Mesothelial cell of epicardium (in vitro differentiated cells): ENCODE data around the gene MAGI2. TPM values are rescaled to one million over a fixed set of nuclear protein-coding genes. Genes with fewer than 3 reads are reported as not detected.

Experiments
- DNase-seq, 2 experiments: peaks; one replicate each; pipeline ENCODE4 v3.0.0; 2021; ENCODE audit warnings: low spot score in 2 of 2; ENCODE audit not compliant: unreplicated experiment in 2 of 2
- H3K27ac Mint-ChIP-seq: 2 replicates; pipeline ENCODE4 v1.8.0; 2021; ENCODE audit warnings: mixed read lengths
- H3K27me3 Mint-ChIP-seq: 2 replicates; pipeline ENCODE4 v1.8.0; 2021; ENCODE audit warnings: low read depth, mixed read lengths
- H3K36me3 Mint-ChIP-seq: 2 replicates; pipeline ENCODE4 v1.8.0; 2021; ENCODE audit warnings: mixed read lengths
- H3K4me1 Mint-ChIP-seq: 2 replicates; pipeline ENCODE4 v1.8.0; 2021; ENCODE audit warnings: mixed read lengths
- H3K4me3 Mint-ChIP-seq: 2 replicates; pipeline ENCODE4 v1.8.0; 2021; ENCODE audit warnings: mild to moderate bottlenecking, moderate library complexity, mixed read lengths
- H3K9me3 Mint-ChIP-seq: 2 replicates; pipeline ENCODE4 v1.8.0; 2021; ENCODE audit warnings: mixed read lengths
- total RNA-seq: library from RNA; stranded (reverse); gene quantifications from 3 replicates; pipeline ENCODE4 v1.2.1, GENCODE V29; 2021
- TF ChIP-seq, protein P1 (sequence below): fragments of 200-600 bp; sonication (generic); IDR thresholded peaks from one replicate; pipeline ENCODE4 v1.5.0; 2021; ENCODE audit warnings: antibody characterized with exemption; ENCODE audit not compliant: unreplicated experiment

Gene MAGI2
- total RNA-seq, 1 donor from 2014 or later, result 38.4 TPM

DNA sequence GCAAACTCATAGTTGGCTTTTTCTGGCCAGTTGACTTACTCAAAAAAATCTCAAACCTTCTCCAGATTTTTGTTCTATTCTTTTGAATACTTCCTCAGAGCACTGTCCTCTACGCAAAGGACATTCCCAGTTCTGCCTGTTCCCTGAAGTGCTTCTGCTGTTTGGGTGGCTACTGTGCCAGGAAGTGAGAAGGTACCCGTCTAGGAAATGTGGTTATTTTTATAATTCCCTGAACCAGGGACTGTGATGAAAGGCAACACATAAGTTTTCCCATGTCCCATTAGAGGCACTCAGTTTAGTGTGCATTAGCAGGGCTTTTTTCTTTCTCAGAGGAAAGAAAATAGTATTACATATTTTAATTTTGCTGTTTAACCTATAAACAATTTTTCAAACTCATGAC, 1284.6 kb downstream of the MAGI2 start:
- TF ChIP-seq, protein P1, sequence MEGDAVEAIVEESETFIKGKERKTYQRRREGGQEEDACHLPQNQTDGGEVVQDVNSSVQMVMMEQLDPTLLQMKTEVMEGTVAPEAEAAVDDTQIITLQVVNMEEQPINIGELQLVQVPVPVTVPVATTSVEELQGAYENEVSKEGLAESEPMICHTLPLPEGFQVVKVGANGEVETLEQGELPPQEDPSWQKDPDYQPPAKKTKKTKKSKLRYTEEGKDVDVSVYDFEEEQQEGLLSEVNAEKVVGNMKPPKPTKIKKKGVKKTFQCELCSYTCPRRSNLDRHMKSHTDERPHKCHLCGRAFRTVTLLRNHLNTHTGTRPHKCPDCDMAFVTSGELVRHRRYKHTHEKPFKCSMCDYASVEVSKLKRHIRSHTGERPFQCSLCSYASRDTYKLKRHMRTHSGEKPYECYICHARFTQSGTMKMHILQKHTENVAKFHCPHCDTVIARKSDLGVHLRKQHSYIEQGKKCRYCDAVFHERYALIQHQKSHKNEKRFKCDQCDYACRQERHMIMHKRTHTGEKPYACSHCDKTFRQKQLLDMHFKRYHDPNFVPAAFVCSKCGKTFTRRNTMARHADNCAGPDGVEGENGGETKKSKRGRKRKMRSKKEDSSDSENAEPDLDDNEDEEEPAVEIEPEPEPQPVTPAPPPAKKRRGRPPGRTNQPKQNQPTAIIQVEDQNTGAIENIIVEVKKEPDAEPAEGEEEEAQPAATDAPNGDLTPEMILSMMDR, result no peak
- no peak overlapping the region for H3K27ac Mint-ChIP-seq
- H3K4me1 Mint-ChIP-seq, result peaks cover 24% of the 10 kb centered on the region
- no peaks in the 10 kb centered on the region for H3K36me3 Mint-ChIP-seq
- DNase-seq, result no peak
- H3K9me3 Mint-ChIP-seq, result no peaks in the 10 kb centered on the region
- H3K4me3 Mint-ChIP-seq, result no peak overlapping the region
- no peaks in the 10 kb centered on the region for H3K27me3 Mint-ChIP-seq

DNA sequence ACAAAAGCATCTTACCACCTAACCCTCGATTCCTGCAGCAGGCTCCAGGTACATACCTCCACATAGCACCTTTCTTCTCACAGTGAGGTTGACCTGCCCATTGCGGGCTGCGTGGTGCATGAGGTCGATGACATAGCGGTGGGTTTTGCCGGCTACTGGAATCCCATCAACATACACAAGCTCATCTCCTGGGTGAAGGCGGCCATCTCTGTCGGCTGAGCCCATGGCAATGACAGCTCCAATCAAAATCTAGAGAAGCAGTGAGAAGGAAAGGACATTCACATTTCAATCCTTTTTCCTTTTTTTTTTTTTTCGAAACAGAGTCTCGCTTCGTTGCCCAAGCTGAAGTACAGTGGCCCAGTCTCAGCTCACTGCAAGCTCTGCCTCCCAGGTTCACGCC, 1285.6 kb downstream of the MAGI2 start:
- DNase-seq, result no peak
- no peaks in the 10 kb centered on the region for H3K9me3 Mint-ChIP-seq
- TF ChIP-seq, protein P1, result no peak
- no peak overlapping the region for H3K27ac Mint-ChIP-seq
- H3K4me1 Mint-ChIP-seq, result peaks cover 19% of the 10 kb centered on the region
- no peaks in the 10 kb centered on the region for H3K36me3 Mint-ChIP-seq
- no peak overlapping the region for H3K4me3 Mint-ChIP-seq
- no peaks in the 10 kb centered on the region for H3K27me3 Mint-ChIP-seq

DNA sequence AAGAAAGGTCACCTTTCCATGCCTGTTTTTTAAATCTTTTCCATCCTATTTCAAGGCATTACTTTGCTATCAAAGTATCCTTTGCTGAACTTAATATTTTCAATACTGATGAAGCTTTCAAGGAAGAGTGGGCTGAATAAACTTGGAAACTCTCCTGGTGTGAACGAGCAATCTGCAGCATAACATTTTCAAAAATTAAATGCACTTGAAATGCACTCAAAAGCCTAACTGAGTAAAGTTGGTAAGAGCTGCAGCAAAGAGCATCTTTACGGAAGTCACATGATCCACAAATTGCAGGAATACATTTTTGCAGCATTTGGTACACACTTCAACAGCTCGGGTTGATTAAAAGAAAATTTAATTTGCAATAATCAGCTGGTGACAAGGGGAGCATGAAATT, 1287.6 kb downstream of the MAGI2 start:
- Mint-ChIP-seq H3K9me3 (no peaks in the 10 kb centered on the region), H3K4me1 (peaks cover 13% of the 10 kb centered on the region), H3K27me3 (no peaks in the 10 kb centered on the region), H3K36me3 (no peaks in the 10 kb centered on the region), H3K4me3 (no peak overlapping the region), H3K27ac (no peak overlapping the region)
- DNase-seq, result no peak
- TF ChIP-seq, protein P1, result no peak

DNA sequence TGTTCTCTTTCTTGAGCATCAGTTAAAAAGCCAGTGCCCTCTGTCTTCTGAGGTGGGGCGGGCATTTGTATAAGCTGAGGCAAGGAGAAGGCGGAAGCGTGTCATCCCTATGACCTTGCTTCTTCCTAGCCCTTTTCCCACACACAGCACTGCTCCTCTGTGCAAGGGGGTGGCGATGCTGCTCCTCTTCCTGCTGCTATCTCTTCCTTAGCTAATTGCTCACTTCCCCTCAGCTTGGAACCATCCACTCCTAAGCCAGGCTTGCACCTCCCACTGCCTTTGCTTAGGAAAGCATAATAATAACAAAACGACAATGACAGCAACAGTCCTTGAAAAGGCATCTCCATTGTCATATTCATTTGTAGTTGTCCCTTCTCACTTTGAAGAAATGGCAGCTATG, 1288.0 kb downstream of the MAGI2 start:
- Mint-ChIP-seq H3K4me3 (no peak overlapping the region), H3K4me1 (peaks cover 13% of the 10 kb centered on the region), H3K9me3 (no peaks in the 10 kb centered on the region), H3K27ac (no peak overlapping the region), H3K27me3 (no peaks in the 10 kb centered on the region), H3K36me3 (no peaks in the 10 kb centered on the region)
- no peak for DNase-seq
- TF ChIP-seq, protein P1, result no peak

DNA sequence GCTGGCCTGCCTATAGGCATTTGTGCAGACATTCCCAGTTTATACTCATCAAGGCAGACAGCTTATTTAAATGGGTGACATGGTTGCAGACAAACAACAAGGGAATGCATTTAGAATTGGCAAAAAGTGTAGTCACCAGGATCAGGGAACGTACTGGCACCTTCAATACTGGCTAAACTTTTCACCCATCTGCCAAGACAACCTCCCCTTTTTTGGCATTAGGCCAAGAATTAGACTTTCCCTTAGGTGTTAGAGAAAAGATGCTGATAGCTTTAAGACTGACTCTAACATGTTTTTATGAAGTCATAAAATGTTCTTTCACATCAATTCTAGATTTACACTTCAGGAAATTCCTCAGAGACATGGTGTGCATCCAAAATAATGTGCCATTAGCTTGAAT, 1289.0 kb downstream of the MAGI2 start:
- Mint-ChIP-seq H3K36me3 (peaks cover 5% of the 10 kb centered on the region), H3K4me3 (no peak overlapping the region), H3K9me3 (no peaks in the 10 kb centered on the region), H3K27me3 (no peaks in the 10 kb centered on the region), H3K4me1 (peaks cover 13% of the 10 kb centered on the region), H3K27ac (no peak overlapping the region)
- TF ChIP-seq, protein P1, result no peak
- DNase-seq, result no peak

DNA sequence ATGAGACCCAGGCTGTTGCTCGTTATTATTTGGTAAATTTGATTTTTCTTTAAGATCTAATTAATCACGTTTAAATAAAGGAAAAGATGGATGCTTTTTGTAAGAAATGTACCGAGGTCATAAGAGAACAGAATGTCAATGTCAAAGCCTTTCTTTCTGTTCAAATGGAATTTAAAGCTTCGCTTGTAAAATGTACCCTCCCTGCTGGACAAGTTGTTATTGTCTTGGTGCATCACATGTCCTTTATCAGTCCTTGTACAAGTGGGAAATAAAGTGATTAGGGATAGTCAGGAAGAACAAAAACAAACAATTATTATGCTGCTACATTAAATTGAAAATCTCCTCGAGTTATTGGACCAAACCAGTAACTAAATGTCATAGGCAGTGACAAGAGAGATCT, 1291.7 kb downstream of the MAGI2 start:
- TF ChIP-seq, protein P1, result no peak
- no peak for DNase-seq
- no peaks in the 10 kb centered on the region for H3K9me3 Mint-ChIP-seq
- peaks cover 9% of the 10 kb centered on the region for H3K36me3 Mint-ChIP-seq
- no peak overlapping the region for H3K27ac Mint-ChIP-seq
- no peak overlapping the region for H3K4me3 Mint-ChIP-seq
- H3K27me3 Mint-ChIP-seq, result peaks cover 4% of the 10 kb centered on the region
- H3K4me1 Mint-ChIP-seq, result peaks cover 12% of the 10 kb centered on the region
